Astrocyte (in vitro differentiated cells and primary cell): ENCODE results near the gene EDC3. TPM values are rescaled to one million over a fixed set of nuclear protein-coding genes. Genes with fewer than 3 reads are reported as not detected.

Experiments used
- DNase-seq: peaks from one replicate; pipeline ENCODE4 v3.0.0-alpha.2; 2010; ENCODE audit warnings: low read depth
- FAIRE-seq: peaks from 2 replicates; lab custom pipeline; 2011; peaks lifted over from hg19 to GRCh38; lab: Jason Lieb, UNC
- H2AFZ ChIP-seq: 2 replicates; pipeline ENCODE4 v1.6.0; 2012; ENCODE audit warnings: low read depth, low read length, inconsistent platforms
- H3K27ac ChIP-seq: 2 replicates; pipeline ENCODE4 v1.5.1; 2011; ENCODE audit warnings: low read depth, low read length, inconsistent platforms
- H3K27me3 ChIP-seq: 2 replicates; pipeline ENCODE4 v1.6.0; 2011; ENCODE audit warnings: low read length, inconsistent platforms; ENCODE audit not compliant: insufficient read depth
- H3K36me3 ChIP-seq: 2 replicates; pipeline ENCODE4 v1.5.1; 2011; ENCODE audit warnings: low read length, inconsistent platforms; ENCODE audit not compliant: insufficient read depth
- H3K4me1 ChIP-seq: 2 replicates; pipeline ENCODE4 v1.5.1; 2011; ENCODE audit warnings: low read length, inconsistent platforms; ENCODE audit not compliant: insufficient read depth
- H3K4me2 ChIP-seq: 2 replicates; pipeline ENCODE4 v1.6.0; 2012; ENCODE audit warnings: low read length, inconsistent platforms
- H3K4me3 ChIP-seq: 2 replicates; pipeline ENCODE4 v1.5.1; 2011; ENCODE audit warnings: low read depth, mild to moderate bottlenecking, low read length, inconsistent platforms; ENCODE audit not compliant: insufficient read depth
- H3K79me2 ChIP-seq: 2 replicates; pipeline ENCODE4 v1.6.0; 2012; ENCODE audit warnings: mild to moderate bottlenecking, low read length, inconsistent platforms; ENCODE audit not compliant: insufficient read depth
- H3K9ac ChIP-seq: 2 replicates; pipeline ENCODE4 v1.6.0; 2012; ENCODE audit warnings: mild to moderate bottlenecking, low read length, inconsistent platforms
- H3K9me3 ChIP-seq: 2 replicates; pipeline ENCODE4 v1.5.1; 2012; ENCODE audit warnings: low read depth, mild to moderate bottlenecking, low read length, inconsistent platforms; ENCODE audit not compliant: insufficient read depth
- H4K20me1 ChIP-seq: 2 replicates; pipeline ENCODE4 v1.6.0; 2012; ENCODE audit warnings: low read length, inconsistent platforms; ENCODE audit not compliant: insufficient read depth
- H3K27ac Mint-ChIP-seq: one replicate; pipeline ENCODE4 v1.8.0; 2021; ENCODE audit warnings: mild to moderate bottlenecking, mixed read lengths; ENCODE audit not compliant: unreplicated experiment
- H3K27me3 Mint-ChIP-seq: one replicate; pipeline ENCODE4 v1.8.0; 2021; ENCODE audit warnings: low read depth, mixed read lengths; ENCODE audit not compliant: unreplicated experiment
- H3K36me3 Mint-ChIP-seq: one replicate; pipeline ENCODE4 v1.8.0; 2021; ENCODE audit warnings: low read depth, mixed read lengths; ENCODE audit not compliant: unreplicated experiment
- H3K4me1 Mint-ChIP-seq: one replicate; pipeline ENCODE4 v1.8.0; 2021; ENCODE audit warnings: low read depth, mixed read lengths; ENCODE audit not compliant: unreplicated experiment
- H3K4me3 Mint-ChIP-seq: one replicate; pipeline ENCODE4 v1.8.0; 2021; ENCODE audit warnings: mild to moderate bottlenecking, moderate library complexity, mixed read lengths; ENCODE audit not compliant: unreplicated experiment
- H3K9me3 Mint-ChIP-seq: one replicate; pipeline ENCODE4 v1.8.0; 2021; ENCODE audit warnings: mild to moderate bottlenecking, mixed read lengths; ENCODE audit not compliant: unreplicated experiment
- EZH2 ChIP-seq: IDR thresholded peaks from 2 replicates; pipeline ENCODE4 v1.6.1; 2012; ENCODE audit warnings: mild to moderate bottlenecking, low read length, inconsistent platforms; ENCODE audit not compliant: insufficient read depth
- total RNA-seq: library from RNA; stranded (reverse); gene quantifications from 2 replicates; pipeline ENCODE4 v1.2.1, GENCODE V29; 2021
- TF ChIP-seq, protein P1 (sequence below): IDR thresholded peaks from 2 replicates; pipeline ENCODE4 v1.5.1; 2011; ENCODE audit warnings: low read depth, mild to moderate bottlenecking, inconsistent platforms, low read length, moderate library complexity; ENCODE audit not compliant: insufficient read depth

EDC3 gene
- total RNA-seq, 1 donor from 2014 or later, result 47.6 TPM

DNA sequence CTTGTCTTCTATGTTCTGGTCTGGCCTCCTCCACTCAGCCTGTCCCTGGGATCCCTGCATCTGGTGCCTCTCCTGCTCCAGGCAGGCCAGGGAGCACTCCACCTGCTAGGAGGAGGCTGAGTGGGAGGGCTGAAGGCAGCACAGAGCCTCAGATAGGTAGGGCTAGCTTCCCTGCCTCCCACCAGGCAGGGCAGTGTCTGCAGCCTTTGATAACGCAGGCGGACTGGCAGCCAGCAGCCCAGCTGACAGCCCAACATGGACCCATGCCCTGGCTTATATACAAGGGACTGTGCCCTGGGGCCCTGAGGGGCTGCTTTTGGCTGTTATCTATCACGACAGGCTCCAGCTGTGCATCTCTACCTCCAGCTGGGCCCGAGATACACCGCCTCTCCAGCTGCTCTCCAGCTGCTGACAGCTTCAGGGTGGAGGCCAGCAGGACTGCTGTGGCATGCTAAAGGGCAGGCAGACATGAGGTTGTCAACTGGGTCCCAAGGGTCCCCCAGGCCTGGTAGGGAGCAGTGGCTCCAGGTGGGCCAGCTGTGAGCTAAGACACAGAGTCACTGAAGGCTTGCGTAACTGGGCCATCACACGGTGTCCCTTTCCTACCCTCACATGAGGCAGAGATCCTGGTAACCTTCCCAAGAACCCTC, 85.4 kb downstream of the EDC3 start:
- peaks cover 2% of the 10 kb centered on the region for H3K36me3 Mint-ChIP-seq
- Histone ChIP-seq H4K20me1 (no peaks in the 10 kb centered on the region), H3K27ac (no peak overlapping the region), H3K4me3 (no peak overlapping the region), H3K9ac (no peak overlapping the region), H3K27me3 (no peaks in the 10 kb centered on the region), H3K4me2 (no peak overlapping the region), H3K4me1 (peaks cover 8% of the 10 kb centered on the region), H3K36me3 (no peaks in the 10 kb centered on the region), H3K9me3 (no peaks in the 10 kb centered on the region), H3K79me2 (peaks cover 3% of the 10 kb centered on the region), H2AFZ (no peak overlapping the region)
- H3K27me3 Mint-ChIP-seq, result peaks cover 46% of the 10 kb centered on the region
- H3K4me3 Mint-ChIP-seq, result no peak overlapping the region
- TF ChIP-seq EZH2, result no peak
- TF ChIP-seq, protein P1, sequence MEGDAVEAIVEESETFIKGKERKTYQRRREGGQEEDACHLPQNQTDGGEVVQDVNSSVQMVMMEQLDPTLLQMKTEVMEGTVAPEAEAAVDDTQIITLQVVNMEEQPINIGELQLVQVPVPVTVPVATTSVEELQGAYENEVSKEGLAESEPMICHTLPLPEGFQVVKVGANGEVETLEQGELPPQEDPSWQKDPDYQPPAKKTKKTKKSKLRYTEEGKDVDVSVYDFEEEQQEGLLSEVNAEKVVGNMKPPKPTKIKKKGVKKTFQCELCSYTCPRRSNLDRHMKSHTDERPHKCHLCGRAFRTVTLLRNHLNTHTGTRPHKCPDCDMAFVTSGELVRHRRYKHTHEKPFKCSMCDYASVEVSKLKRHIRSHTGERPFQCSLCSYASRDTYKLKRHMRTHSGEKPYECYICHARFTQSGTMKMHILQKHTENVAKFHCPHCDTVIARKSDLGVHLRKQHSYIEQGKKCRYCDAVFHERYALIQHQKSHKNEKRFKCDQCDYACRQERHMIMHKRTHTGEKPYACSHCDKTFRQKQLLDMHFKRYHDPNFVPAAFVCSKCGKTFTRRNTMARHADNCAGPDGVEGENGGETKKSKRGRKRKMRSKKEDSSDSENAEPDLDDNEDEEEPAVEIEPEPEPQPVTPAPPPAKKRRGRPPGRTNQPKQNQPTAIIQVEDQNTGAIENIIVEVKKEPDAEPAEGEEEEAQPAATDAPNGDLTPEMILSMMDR, result no peak
- DNase-seq (no peak), FAIRE-seq (no peak)
- no peaks in the 10 kb centered on the region for H3K4me1 Mint-ChIP-seq
- H3K27ac Mint-ChIP-seq, result no peak overlapping the region
- H3K9me3 Mint-ChIP-seq, result no peaks in the 10 kb centered on the region

- H2AFZ ChIP-seq, result no peak overlapping the region
- DNase-seq, result no peak
Measured at GRCh38 chr15:74609938-74610301, 85.9 kb downstream of the EDC3 start.

DNA sequence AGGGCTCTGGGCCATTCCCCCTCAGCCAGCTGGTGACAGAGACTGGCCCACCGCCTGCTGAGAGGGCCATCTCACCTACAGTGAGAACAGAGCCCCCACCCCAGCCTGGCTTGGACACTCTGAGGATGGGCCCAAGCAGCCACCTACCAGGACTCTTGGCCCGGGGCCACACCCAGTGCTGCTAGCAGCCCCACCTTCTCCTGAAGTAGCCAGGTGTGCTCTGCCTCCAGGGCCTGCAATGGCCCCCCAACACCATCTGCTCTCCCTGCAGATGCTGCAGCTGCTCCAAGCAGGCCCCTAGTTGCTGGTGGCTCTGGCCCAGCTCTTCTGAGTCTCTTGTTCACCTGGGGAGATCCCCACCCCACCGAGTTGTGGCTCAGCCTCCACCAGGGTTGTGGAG, 87.0 kb downstream of the EDC3 start:
- Histone ChIP-seq H3K4me1 (no peaks in the 10 kb centered on the region), H3K9ac (no peak overlapping the region), H3K4me2 (no peak overlapping the region), H3K27ac (no peak overlapping the region), H4K20me1 (no peaks in the 10 kb centered on the region), H3K36me3 (no peaks in the 10 kb centered on the region), H3K79me2 (no peaks in the 10 kb centered on the region), H3K9me3 (no peaks in the 10 kb centered on the region), H2AFZ (no peak overlapping the region), H3K4me3 (no peak overlapping the region), H3K27me3 (no peaks in the 10 kb centered on the region)
- H3K9me3 Mint-ChIP-seq, result no peaks in the 10 kb centered on the region
- TF ChIP-seq, protein P1, result no peak
- no peak for TF ChIP-seq EZH2
- DNase-seq, result no peak
- H3K36me3 Mint-ChIP-seq, result peaks cover 2% of the 10 kb centered on the region
- peak overlapping the region; percentile 18 for H3K27ac Mint-ChIP-seq
- no peak for FAIRE-seq
- peaks cover 51% of the 10 kb centered on the region for H3K27me3 Mint-ChIP-seq
- no peaks in the 10 kb centered on the region for H3K4me1 Mint-ChIP-seq
- no peak overlapping the region for H3K4me3 Mint-ChIP-seq

More at GRCh38 chr15:74609938-74610301, 85.9 kb downstream of the EDC3 start:
- Mint-ChIP-seq H3K27me3 (peaks cover 51% of the 10 kb centered on the region), H3K27ac (no peak overlapping the region), H3K4me1 (no peaks in the 10 kb centered on the region), H3K9me3 (no peaks in the 10 kb centered on the region), H3K4me3 (no peak overlapping the region), H3K36me3 (peaks cover 2% of the 10 kb centered on the region)
- no peaks in the 10 kb centered on the region for H3K9me3 ChIP-seq
- no peaks in the 10 kb centered on the region for H3K27me3 ChIP-seq
- FAIRE-seq, result no peak
- no peak overlapping the region for H3K9ac ChIP-seq
- no peaks in the 10 kb centered on the region for H3K36me3 ChIP-seq
- no peaks in the 10 kb centered on the region for H3K79me2 ChIP-seq
- no peaks in the 10 kb centered on the region for H4K20me1 ChIP-seq
- no peak overlapping the region for H3K4me2 ChIP-seq
- H3K4me3 ChIP-seq, result no peak overlapping the region
- H3K27ac ChIP-seq, result no peak overlapping the region
- TF ChIP-seq, protein P1, result no peak
- TF ChIP-seq EZH2, result no peak
- H3K4me1 ChIP-seq, result peaks cover 8% of the 10 kb centered on the region
